Heart left ventricle (tissue), 16 donors: ENCODE measurements around the gene RAI1. TPM values are rescaled to one million over a fixed set of nuclear protein-coding genes. Genes with fewer than 3 reads are reported as not detected.

Source experiments
- ATAC-seq, 4 donors: fragments of 200-7000 bp; cut with Tn5 transposase; one replicate each; pipeline ENCODE4 v1.9.1; 2020 to 2022; ENCODE audit warnings: moderate library complexity in 4 of 4, mild to moderate bottlenecking in 3 of 4, moderate number of reproducible peaks in 1 of 4
- DNase-seq, 5 donors: peaks; one replicate each; pipeline ENCODE4 v3.0.0-alpha.2; 2020
- H3K27ac ChIP-seq, 12 donors: fragments of 200-600 bp; sonication (generic) in 4 of 12; one replicate each; pipeline versions ENCODE4 v1.5.0 to v1.8.0; 2016 to 2022; ENCODE audit warnings: mild to moderate bottlenecking in 2 of 12
- H3K27me3 ChIP-seq, 9 donors: fragments of 200-600 bp; sonication (generic) in 2 of 9; one replicate each; pipeline versions ENCODE4 v1.5.1 to v1.8.0; 2016 to 2022; ENCODE audit warnings: mild to moderate bottlenecking in 3 of 9
- H3K36me3 ChIP-seq, 9 donors: fragments of 200-600 bp; sonication (generic) in 2 of 9; one replicate each; pipeline versions ENCODE4 v1.5.0 to v1.8.0; 2018 to 2022; ENCODE audit warnings: mild to moderate bottlenecking in 2 of 9
- H3K4me1 ChIP-seq, 12 donors: fragments of 200-600 bp; sonication (generic) in 4 of 12; one replicate each; pipeline versions ENCODE4 v1.5.0 to v1.8.0; 2016 to 2022; ENCODE audit warnings: mild to moderate bottlenecking in 3 of 12
- H3K4me3 ChIP-seq, 12 donors: fragments of 200-600 bp; sonication (generic) in 4 of 12; one replicate each; pipeline versions ENCODE4 v1.5.0 to v1.8.0; 2017 to 2022; ENCODE audit warnings: mild to moderate bottlenecking in 9 of 12, moderate library complexity in 4 of 12
- H3K9me3 ChIP-seq, 12 donors: fragments of 200-600 bp; sonication (generic) in 4 of 12; one replicate each; pipeline versions ENCODE4 v1.5.0 to v1.8.0; 2016 to 2022; ENCODE audit warnings: mild to moderate bottlenecking in 1 of 12
- POLR2A ChIP-seq, 2 donors: fragments of 450-650 bp; IDR thresholded peaks; one replicate each; pipeline ENCODE4 v1.6.1; 2017; ENCODE audit warnings: antibody characterized with exemption in 2 of 2, mild to moderate bottlenecking in 2 of 2, moderate library complexity in 2 of 2
- WGBS, 4 donors: extraction: QIAGEN DNeasy Blood & Tissue Kit in 2 of 4; methylation state at CpG; one replicate each; pipeline versions ENCODE4 v1.1.5 to v1.1.7; 2013 to 2018; 5-methylcytosine and 5-hydroxymethylcytosine counted together
- intact Hi-C, 10 donors: fragments of 100-400 bp; cut with DNase I; formaldehyde crosslinking; loops; one replicate each; pipeline versions ENCODE4 v1.11.1 to v1.14.2; 2022
- polyA plus RNA-seq, 2 donors: library from polyadenylated mRNA; stranded (reverse); fragments of 200-250 nt; gene quantifications; one replicate each; pipeline ENCODE4 v1.2.3, GENCODE V29; 2013
- total RNA-seq, 9 donors: library from RNA; depleted of rRNA in 2 of 9; stranded (reverse); fragments of >200 nt in 2 of 9; fragmentation: NEBNext Ultra II Directional in 3 of 9; extraction: Animal tissue kit (Norgen Biotek cat#: 25700) in 3 of 9; gene quantifications; one replicate each; pipeline versions ENCODE4 v1.1.0 to v1.2.4, GENCODE V29; 2016 to 2023
- TF ChIP-seq, protein P1 (sequence below), 12 donors: fragments of 200-600 bp; sonication (generic) in 4 of 12; IDR thresholded peaks; one replicate each; pipeline versions ENCODE4 v1.5.0 to v1.8.0; 2018 to 2022; ENCODE audit warnings: antibody characterized with exemption in 12 of 12, mild to moderate bottlenecking in 5 of 12
- donor health status: ischemic (EF 13 %, LVEDD 7.1; RV severe dilation, severe dysfunction).
- donor health status: healthy with polysubstance abuse.
- donor health status: DM: no; HTN: yes; CAD: no.
- donor health status: DM: no; HTN: no; CAD: no.
- donor health status: ischemic (EF 25% LVEDD 6.9; RV normal size, moderate dysfunction).
- donor health status: ischemic (EF 25% LVEDD 5.7; RV mildly dilated, moderate dysfunction).
- donor health status: healthy.
- donor health status: DM: yes; HTN: yes; CAD: no.
- donor health status: ischemic (EF 35%, LVEDD 5.7; RV mildly dilated, moderate dysfunction).
- donor health status: nonischemic (EF 11% LVEDD 7.7; RV severe dilation, severe dysfunction).
- donor health status: DM: yes; HTN: yes; CAD: no.
- donor health status: PGD.
- donor health status: ischemic (EF 29% LVEDD 5.4; RV normal size, mild dysfunction).
- donor health status: nonischemic (EF 23%, LVEDD 6.1; RV moderate dilation, normal function).

The RAI1 gene
- total and polyA plus RNA-seq, 11 donors, result 15.1 to 37.2 (median 20.8) TPM

- H3K4me3 ChIP-seq, result peak overlapping the region in 1 of 12 donors; percentile 14
- H3K27ac ChIP-seq, result peak overlapping the region in 10 of 12 donors; percentile 7 to 66 (median 42)
- H3K27me3 ChIP-seq, result no peaks in the 10 kb centered on the region
- DNase-seq (peak in 1 of 5 donors; percentile 22), ATAC-seq (no peak)
- TF ChIP-seq, protein P1, sequence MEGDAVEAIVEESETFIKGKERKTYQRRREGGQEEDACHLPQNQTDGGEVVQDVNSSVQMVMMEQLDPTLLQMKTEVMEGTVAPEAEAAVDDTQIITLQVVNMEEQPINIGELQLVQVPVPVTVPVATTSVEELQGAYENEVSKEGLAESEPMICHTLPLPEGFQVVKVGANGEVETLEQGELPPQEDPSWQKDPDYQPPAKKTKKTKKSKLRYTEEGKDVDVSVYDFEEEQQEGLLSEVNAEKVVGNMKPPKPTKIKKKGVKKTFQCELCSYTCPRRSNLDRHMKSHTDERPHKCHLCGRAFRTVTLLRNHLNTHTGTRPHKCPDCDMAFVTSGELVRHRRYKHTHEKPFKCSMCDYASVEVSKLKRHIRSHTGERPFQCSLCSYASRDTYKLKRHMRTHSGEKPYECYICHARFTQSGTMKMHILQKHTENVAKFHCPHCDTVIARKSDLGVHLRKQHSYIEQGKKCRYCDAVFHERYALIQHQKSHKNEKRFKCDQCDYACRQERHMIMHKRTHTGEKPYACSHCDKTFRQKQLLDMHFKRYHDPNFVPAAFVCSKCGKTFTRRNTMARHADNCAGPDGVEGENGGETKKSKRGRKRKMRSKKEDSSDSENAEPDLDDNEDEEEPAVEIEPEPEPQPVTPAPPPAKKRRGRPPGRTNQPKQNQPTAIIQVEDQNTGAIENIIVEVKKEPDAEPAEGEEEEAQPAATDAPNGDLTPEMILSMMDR (IDR thresholded peaks at IDR 0.05), result no peak
- TF ChIP-seq POLR2A (IDR thresholded peaks at IDR 0.05), result no peak
- intact Hi-C loops, result loop anchor here in 3 of 10 donors (5.0 kb wide), 3 partner anchors 39 to 104 kb away; no protein-coding TSS in a partner anchor
- H3K9me3 ChIP-seq, result no peaks in the 10 kb centered on the region
- WGBS, 4 donors, result 58 to 69% (median 60%) methylated on average over 22 to 26 of the region's 26 CpGs
- H3K36me3 ChIP-seq, result peaks cover 0 to 28% (median 19%) of the 10 kb centered on the region in 9 donors
- H3K4me1 ChIP-seq, result peaks cover 14 to 62% (median 51%) of the 10 kb centered on the region in 12 donors
Observed at GRCh38 chr17:17790637-17791464, 109.6 kb downstream of the RAI1 start.

DNA sequence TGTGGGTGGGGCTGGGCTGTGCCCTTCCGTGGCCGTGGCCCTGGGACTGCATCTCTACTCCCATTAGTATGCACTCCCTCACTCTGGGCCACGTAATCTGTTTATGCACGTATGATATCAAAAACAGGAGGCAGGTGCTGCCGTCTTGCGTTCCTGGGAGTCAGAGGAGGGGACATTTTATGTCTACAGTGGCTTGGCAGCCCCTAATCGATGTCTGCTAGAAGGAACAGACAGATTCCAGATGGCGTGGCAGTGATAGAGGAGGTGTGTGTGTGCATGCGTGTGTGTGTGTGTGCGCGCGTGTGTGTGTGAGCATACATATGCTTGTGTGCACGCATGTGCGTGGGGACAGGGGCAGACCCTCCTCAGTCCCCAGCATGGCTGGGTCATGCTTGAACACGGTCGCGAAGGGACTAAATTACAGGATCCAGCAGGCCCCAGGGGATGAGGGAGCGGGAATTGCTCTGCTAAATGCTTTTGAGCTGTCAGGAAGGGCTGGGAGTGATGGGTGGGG is 110.8 kb downstream of the RAI1 start:
- peaks cover 14 to 52% (median 48%) of the 10 kb centered on the region in 12 donors for H3K4me1 ChIP-seq
- H3K27ac ChIP-seq, result peak overlapping the region in 9 of 12 donors; percentile 28 to 67 (median 52)
- ATAC-seq (peak in 2 of 4 donors; percentile 4 to 24), DNase-seq (no peak)
- H3K4me3 ChIP-seq, result no peak overlapping the region
- peaks cover 0 to 41% (median 31%) of the 10 kb centered on the region in 9 donors for H3K36me3 ChIP-seq
- WGBS, 4 donors, result 39 to 54% (median 48%) methylated on average over 18 of the region's 18 CpGs
- no peaks in the 10 kb centered on the region for H3K9me3 ChIP-seq
- H3K27me3 ChIP-seq, result no peaks in the 10 kb centered on the region
- intact Hi-C loops, result loop anchor here in 3 of 10 donors (5.0 kb wide), 3 partner anchors 40 to 105 kb away; no protein-coding TSS in a partner anchor
- TF ChIP-seq, protein P1 (IDR thresholded peaks at IDR 0.05), result no peak
- TF ChIP-seq POLR2A (IDR thresholded peaks at IDR 0.05), result no peak

- peak; percentile 39 to 61 (median 47) for ATAC-seq
- Histone ChIP-seq H3K27ac (peak overlapping the region in 11 of 12 donors; percentile 43 to 71 (median 63)), H3K4me1 (peaks cover 14 to 55% (median 48%) of the 10 kb centered on the region in 12 donors), H3K27me3 (no peaks in the 10 kb centered on the region), H3K9me3 (no peaks in the 10 kb centered on the region), H3K36me3 (peaks cover 0 to 47% (median 38%) of the 10 kb centered on the region in 9 donors), H3K4me3 (peak overlapping the region in 4 of 12 donors; percentile 6 to 30 (median 18))
- peak in 3 of 5 donors; percentile 48 to 66 (median 61) for DNase-seq
- 27 to 41% (median 31%) methylated on average over 19 to 38 of the region's 38 CpGs for WGBS, 4 donors
- intact Hi-C loops, result loop anchor here in 3 of 10 donors (5.0 kb wide), 3 partner anchors 40 to 105 kb away; no protein-coding TSS in a partner anchor
- no peak for TF ChIP-seq POLR2A (IDR thresholded peaks at IDR 0.05)
- TF ChIP-seq, protein P1 (IDR thresholded peaks at IDR 0.05), result no peak
Observed at GRCh38 chr17:17792551-17793377, 111.5 kb downstream of the RAI1 start.
